GM12892 (cell line): ENCODE measurements around the gene FAM135A.

Experiments used
- POLR2A ChIP-seq: IDR thresholded peaks from 2 replicates; pipeline ENCODE4 v1.6.1; 2011; ENCODE audit warnings: low read depth, low read length, control low read depth
- POLR2AphosphoS5 ChIP-seq: IDR thresholded peaks from 2 replicates; pipeline ENCODE4 v1.6.1; 2011; ENCODE audit warnings: low read depth, low read length, control low read depth

DNA sequence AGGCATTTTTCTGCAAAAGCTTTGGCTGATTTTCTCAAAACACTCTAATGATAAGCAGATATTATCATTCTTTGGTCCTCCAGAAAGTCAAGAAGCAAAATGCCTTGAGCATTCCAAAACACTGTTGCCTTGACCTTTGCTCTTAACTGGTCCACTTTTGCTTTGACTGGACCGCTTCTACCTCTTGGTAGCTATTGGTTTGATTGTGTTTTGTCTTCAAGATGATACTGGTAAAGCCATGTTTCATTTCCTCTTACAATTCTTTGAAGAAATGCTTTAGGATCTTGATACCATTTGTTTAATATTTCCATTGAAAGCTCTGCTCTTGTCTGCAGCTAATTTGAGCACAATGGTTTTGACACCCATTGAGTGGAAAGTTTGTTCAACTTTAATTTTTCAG, 117.8 kb downstream of the FAM135A start:
- TF ChIP-seq POLR2A (no peak), POLR2AphosphoS5 (no peak)
